Pancreas (tissue), 10 donors: ENCODE results near the gene ACD. TPM values are rescaled to one million over a fixed set of nuclear protein-coding genes. Genes with fewer than 3 reads are reported as not detected.

Source experiments
- ATAC-seq, 4 donors: fragments of 200-7000 bp; cut with Tn5 transposase; one replicate each; pipeline versions ENCODE4 v1.8.0 to v1.9.1; 2020; ENCODE audit warnings: mild to moderate bottlenecking in 4 of 4, moderate library complexity in 4 of 4
- DNase-seq, 6 donors: peaks; one replicate each; pipeline ENCODE4 v3.0.0-alpha.2; 2020
- FAIRE-seq: peaks from 2 replicates; lab custom pipeline; 2012; peaks lifted over from hg19 to GRCh38; lab: Jason Lieb, UNC
- H3K27ac ChIP-seq, 4 donors: fragments of 200-600 bp; sonication (generic); 1 replicate in 3 of 4; 2 replicates in 1 of 4; pipeline versions ENCODE4 v1.5.0 to v1.8.0; 2020
- H3K27me3 ChIP-seq, 4 donors: fragments of 200-600 bp; one replicate each; pipeline ENCODE4 v1.8.0; 2021
- H3K36me3 ChIP-seq, 3 donors: fragments of 200-600 bp; sonication (generic) in 1 of 3; one replicate each; pipeline versions ENCODE4 v1.5.0 to v1.8.0; 2020 to 2021
- H3K4me1 ChIP-seq, 3 donors: fragments of 200-600 bp; one replicate each; pipeline ENCODE4 v1.8.0; 2021
- H3K4me3 ChIP-seq, 4 donors: fragments of 200-600 bp; sonication (generic) in 2 of 4; one replicate each; pipeline versions ENCODE4 v1.5.0 to v1.8.0; 2020 to 2021
- H3K9me3 ChIP-seq, 4 donors: fragments of 200-600 bp; one replicate each; pipeline ENCODE4 v1.8.0; 2021
- WGBS, 2 donors: extraction: QIAGEN DNeasy Blood & Tissue Kit; methylation state at CpG; one replicate each; pipeline ENCODE4 v1.1.7; 2013; 5-methylcytosine and 5-hydroxymethylcytosine counted together
- intact Hi-C, 3 donors: fragments of 100-400 bp; cut with DNase I; formaldehyde crosslinking; loops; one replicate each; pipeline versions ENCODE4 v1.11.1 to v1.14.2; 2022
- polyA plus RNA-seq, 2 donors: library from polyadenylated mRNA; stranded (reverse); fragments of 200-250 nt; gene quantifications; one replicate each; pipeline ENCODE4 v1.2.3, GENCODE V29; 2013
- total RNA-seq, 6 donors: library from RNA; stranded (reverse); fragmentation: NEBNext Ultra II Directional in 4 of 6; extraction: Animal tissue kit (Norgen Biotek cat#: 25700) in 4 of 6; gene quantifications; one replicate each; pipeline versions ENCODE4 v1.2.1 to v1.2.4, GENCODE V29; 2021 to 2023
- TF ChIP-seq, protein P1 (sequence below), 4 donors: fragments of 200-600 bp; sonication (generic) in 3 of 4; IDR thresholded peaks; one replicate each; pipeline versions ENCODE4 v1.5.0 to v1.8.0; 2021; ENCODE audit warnings: antibody characterized with exemption in 4 of 4
- donor health status: healthy with polysubstance abuse.
- donor health status: DM: no; HTN: no; CAD: no; lungs with moderate emphysema.
- donor health status: DM: no; HTN: no; CAD: no.
- donor health status: control.
- donor health status: control.
- donor health status: Bipolar disorder and iron deficiency.
- donor health status: DM: yes; HTN: yes; CAD: no.
- donor health status: DM: no; HTN: no; CAD: no.
- donor health status: DM: no; HTN: no; CAD: no.
- donor health status: DM: yes; HTN: yes; CAD: no.

Gene ACD
- total and polyA plus RNA-seq, 8 donors, result 6.6 to 29.0 (median 10.2) TPM

DNA sequence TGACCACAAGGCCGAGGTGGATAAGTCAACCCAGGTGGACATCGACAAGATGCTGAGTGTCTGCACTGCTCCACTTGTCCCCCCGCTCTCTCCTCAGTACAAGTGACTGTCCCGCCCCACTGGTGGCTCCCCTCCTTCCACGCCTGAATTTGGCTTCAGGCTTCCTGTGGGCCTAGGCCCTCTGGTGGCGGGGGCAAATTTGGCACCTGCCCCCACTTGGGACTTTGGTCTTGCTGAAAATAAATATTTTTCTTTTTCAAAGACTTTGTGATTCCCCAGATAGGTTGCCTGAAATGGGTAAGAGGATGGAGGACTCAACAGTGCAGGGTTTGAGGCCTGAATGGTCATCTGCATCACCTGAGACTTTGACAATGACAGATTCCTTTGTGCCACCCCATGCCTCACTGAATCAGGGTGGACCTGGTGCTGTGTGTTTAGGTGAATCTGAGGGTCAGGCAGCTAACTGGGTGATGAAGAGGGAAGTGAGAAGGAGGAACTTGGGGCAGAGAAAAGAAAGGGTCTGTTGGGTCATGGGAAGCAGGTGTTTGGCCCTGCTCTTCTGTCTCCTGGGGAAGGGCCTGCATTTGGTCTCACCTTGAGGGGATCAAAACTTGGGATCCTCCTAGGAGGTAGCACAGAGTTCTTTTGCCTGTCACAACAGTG is 8.6 kb upstream of the ACD start:
- Histone ChIP-seq H3K27ac (peak overlapping the region in 2 of 4 donors; percentile 82 to 93), H3K9me3 (no peaks in the 10 kb centered on the region), H3K27me3 (no peaks in the 10 kb centered on the region), H3K4me1 (peaks cover 11 to 30% (median 23%) of the 10 kb centered on the region in 3 donors), H3K4me3 (no peak overlapping the region), H3K36me3 (no peaks in the 10 kb centered on the region)
- no peak for FAIRE-seq
- no peak for DNase-seq
- TF ChIP-seq, protein P1, sequence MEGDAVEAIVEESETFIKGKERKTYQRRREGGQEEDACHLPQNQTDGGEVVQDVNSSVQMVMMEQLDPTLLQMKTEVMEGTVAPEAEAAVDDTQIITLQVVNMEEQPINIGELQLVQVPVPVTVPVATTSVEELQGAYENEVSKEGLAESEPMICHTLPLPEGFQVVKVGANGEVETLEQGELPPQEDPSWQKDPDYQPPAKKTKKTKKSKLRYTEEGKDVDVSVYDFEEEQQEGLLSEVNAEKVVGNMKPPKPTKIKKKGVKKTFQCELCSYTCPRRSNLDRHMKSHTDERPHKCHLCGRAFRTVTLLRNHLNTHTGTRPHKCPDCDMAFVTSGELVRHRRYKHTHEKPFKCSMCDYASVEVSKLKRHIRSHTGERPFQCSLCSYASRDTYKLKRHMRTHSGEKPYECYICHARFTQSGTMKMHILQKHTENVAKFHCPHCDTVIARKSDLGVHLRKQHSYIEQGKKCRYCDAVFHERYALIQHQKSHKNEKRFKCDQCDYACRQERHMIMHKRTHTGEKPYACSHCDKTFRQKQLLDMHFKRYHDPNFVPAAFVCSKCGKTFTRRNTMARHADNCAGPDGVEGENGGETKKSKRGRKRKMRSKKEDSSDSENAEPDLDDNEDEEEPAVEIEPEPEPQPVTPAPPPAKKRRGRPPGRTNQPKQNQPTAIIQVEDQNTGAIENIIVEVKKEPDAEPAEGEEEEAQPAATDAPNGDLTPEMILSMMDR (IDR thresholded peaks at IDR 0.05), result no peak
- intact Hi-C loops, result loop anchor here in 1 of 3 donors (10.0 kb wide), 1 partner anchor 144 kb away; the partner anchor contains the start of gene RIPOR1
- WGBS, 2 donors, result 87 to 90% methylated on average over 6 of the region's 6 CpGs
- ATAC-seq, result no peak

DNA sequence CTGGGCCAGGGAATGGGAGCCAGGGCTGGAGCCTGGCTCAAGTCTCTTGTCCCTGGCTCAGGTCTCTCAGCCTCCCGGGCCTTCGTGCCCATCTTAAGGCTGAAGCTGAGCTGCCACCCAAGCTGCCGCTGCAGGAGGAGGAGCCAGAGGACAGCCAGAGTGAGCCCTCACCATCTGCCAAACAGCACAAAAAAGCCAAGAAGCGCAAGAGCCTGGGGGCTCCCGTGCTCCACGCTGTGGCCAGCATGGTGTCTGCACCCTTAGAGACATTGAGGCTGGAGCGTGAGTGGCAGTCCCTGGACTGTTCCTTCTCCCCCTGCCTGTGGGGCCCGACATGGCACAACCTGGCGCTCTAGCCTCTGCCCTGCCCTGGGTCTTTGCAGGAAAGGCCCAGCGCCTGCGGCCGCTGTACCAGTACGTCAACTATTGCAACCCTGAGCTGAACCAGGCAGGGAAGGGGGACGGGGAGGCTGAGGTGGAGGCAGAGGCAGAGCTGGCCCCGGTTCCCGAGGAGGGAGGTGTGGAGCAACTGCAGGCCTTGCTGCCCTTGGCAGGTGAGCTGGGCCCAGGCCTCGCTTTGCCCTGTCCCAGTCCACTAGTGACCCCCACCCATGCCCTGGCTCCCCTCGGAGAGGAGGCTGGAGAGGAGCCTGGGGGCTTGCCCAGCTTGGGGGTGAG is 7.9 kb upstream of the ACD start:
- Histone ChIP-seq H3K27ac (peak overlapping the region; percentile 71 to 93 (median 83)), H3K4me1 (peaks cover 15 to 30% (median 23%) of the 10 kb centered on the region in 3 donors), H3K27me3 (no peaks in the 10 kb centered on the region), H3K36me3 (no peaks in the 10 kb centered on the region), H3K9me3 (no peaks in the 10 kb centered on the region), H3K4me3 (peak overlapping the region in 2 of 4 donors; percentile 83 to 86)
- ATAC-seq (peak; percentile 60 to 81 (median 70)), FAIRE-seq (no peak), DNase-seq (peak; percentile 84 to 95 (median 90))
- TF ChIP-seq, protein P1 (IDR thresholded peaks at IDR 0.05), result peak; percentile 72 to 90 (median 78)
- 14 to 18% methylated on average over 18 of the region's 18 CpGs for WGBS, 2 donors
- intact Hi-C loops, result loop anchor here in 1 of 3 donors (10.0 kb wide), 1 partner anchor 143 kb away; the partner anchor contains the start of gene RIPOR1

DNA sequence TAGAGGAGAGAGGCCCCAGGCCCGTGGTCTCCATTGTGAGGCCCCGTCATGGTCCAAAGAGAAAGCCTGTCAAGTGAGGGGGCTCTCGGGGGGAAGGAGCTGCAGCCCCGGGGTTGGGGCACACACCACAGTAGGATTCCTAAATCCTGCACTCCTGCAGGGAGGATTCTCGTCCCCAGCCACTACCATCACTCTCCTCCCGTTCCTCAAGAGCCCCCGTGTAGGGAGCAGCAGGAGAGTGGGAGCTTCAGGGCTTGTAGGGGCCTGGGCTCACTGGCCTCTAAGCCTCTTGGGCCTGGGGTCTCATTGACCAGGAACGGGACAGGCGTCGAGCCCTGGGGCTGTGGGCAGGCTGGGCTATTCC is 7.4 kb upstream of the ACD start:
- ATAC-seq (no peak), FAIRE-seq (no peak), DNase-seq (no peak)
- Histone ChIP-seq H3K27ac (peak overlapping the region; percentile 71 to 93 (median 83)), H3K27me3 (no peaks in the 10 kb centered on the region), H3K4me1 (peaks cover 20 to 33% (median 27%) of the 10 kb centered on the region in 3 donors), H3K9me3 (no peaks in the 10 kb centered on the region), H3K36me3 (no peaks in the 10 kb centered on the region), H3K4me3 (peak overlapping the region; percentile 83 to 94 (median 87))
- WGBS, 2 donors, result 41 to 55% methylated on average over 10 of the region's 10 CpGs
- intact Hi-C loops, result loop anchor here in 1 of 3 donors (10.0 kb wide), 1 partner anchor 143 kb away; the partner anchor contains the start of gene RIPOR1
- TF ChIP-seq, protein P1 (IDR thresholded peaks at IDR 0.05), result no peak

DNA sequence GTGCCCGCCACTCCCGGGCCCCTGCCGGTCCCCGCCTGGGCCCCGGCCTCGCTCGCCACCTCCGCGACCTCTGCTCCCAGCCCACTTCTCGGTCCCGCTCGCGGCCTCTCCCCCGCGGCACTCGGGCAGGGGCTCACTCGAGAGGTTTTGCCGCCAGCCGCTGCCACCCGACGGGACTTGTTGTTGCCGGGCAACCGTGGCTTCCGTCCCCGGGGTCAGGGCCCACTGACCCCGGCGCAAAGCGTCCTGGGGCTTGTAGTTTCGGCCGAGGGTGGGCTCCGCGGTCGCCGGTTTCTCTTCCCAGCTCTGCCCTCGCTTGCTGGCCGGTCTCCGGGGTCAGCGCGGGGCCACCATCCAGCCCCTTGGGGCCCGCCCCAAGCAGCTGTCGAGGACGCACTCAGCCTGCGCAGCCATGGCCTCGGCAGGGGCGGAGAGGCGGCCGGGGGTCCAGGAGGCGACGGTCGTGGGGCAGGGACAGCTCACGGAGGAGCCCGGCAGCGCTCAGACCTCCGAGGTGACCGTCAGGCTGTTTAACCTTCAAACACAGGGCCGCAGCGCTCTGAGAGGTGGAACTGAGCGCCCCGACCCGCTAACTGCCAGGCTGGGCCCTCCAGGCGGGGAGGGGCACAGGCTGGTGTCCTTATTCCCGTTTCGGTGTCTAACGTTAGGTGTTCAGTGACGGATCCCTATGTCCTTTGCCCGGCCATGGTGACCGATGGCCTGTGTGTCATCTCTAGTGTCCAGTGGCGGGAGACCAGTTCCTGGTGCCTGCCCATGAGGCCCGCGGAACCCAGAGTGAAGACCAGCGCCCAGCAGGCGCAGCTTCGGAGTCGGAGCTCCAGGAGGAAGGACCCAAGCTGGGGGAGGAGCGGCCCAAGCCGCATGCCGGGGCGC is 6.7 kb upstream of the ACD start, which contains the start of the genes C16orf86 and ENKD1:
C16orf86 (plus strand) TSS at position 256 of the 894 bp plus-strand sequence; CDS start at position 413, 157 bp downstream.
ENKD1 (minus strand) TSS at position 192 of the 894 bp plus-strand sequence. CDS start 308 bp downstream, outside the sequence.
- ATAC-seq (peak; percentile 67 to 79 (median 72)), DNase-seq (peak; percentile 87 to 96 (median 90)), FAIRE-seq (no peak)
- intact Hi-C loops, result loop anchor here in 1 of 3 donors (10.0 kb wide), 1 partner anchor 142 kb away; the partner anchor contains the start of gene RIPOR1
- H3K36me3 ChIP-seq, result no peaks in the 10 kb centered on the region
- WGBS, 2 donors, result 8 to 9% methylated on average over 75 to 78 of the region's 78 CpGs
- H3K27ac ChIP-seq, result peak within 1 kb of the TSS; percentile 71 to 93 (median 83)
- H3K4me3 ChIP-seq, result peak within 1 kb of the TSS; percentile 83 to 94 (median 87)
- H3K27me3 ChIP-seq, result no peaks in the 10 kb centered on the region
- peaks cover 26 to 38% (median 32%) of the 10 kb centered on the region in 3 donors for H3K4me1 ChIP-seq
- H3K9me3 ChIP-seq, result no peaks in the 10 kb centered on the region
- TF ChIP-seq, protein P1 (IDR thresholded peaks at IDR 0.05), result no peak
